K562 (cell line): ENCODE data around the gene OCA2. TPM values are rescaled to one million over a fixed set of nuclear protein-coding genes. Genes with fewer than 3 reads are reported as not detected.

Experiments used
- ATAC-seq: fragments of 200-7000 bp; cut with Tn5 transposase; 3 replicates; pipeline ENCODE4 v1.9.1; 2020; ENCODE audit warnings: moderate library complexity
- BruUV-seq: library from RNA; stranded (reverse); fragments of 400-500 nt; replicated peaks from 2 replicates; lab custom pipeline; 2021; lab: Mats Ljungman, UMichigan
- CTCF ChIA-PET: fragments of 300-600 bp; formaldehyde crosslinking; extraction: SDS; loops from one replicate; lab custom pipeline; 2021; ENCODE audit warnings: low intra/inter-chr PET ratio; lab: Yijun Ruan, JAX
- POLR2A ChIA-PET: fragments of 300-600, 350-650 bp; sonication (Branson Sonifier 250); formaldehyde crosslinking; extraction: SDS; loops from one replicate; lab custom pipeline; 2021; ENCODE audit warnings: antibody characterized with exemption, inconsistent platforms; lab: Yijun Ruan, JAX
- DNase-seq, 4 experiments: peaks; one replicate each; pipeline versions ENCODE4 v3.0.0 to v3.0.0-alpha.2; 2011 to 2018; ENCODE audit warnings: low spot score in 3 of 4, mixed read lengths in 3 of 4; ENCODE audit errors: extremely low read depth in 1 of 4
- FAIRE-seq: peaks from 2 replicates; lab custom pipeline; 2011; peaks lifted over from hg19 to GRCh38; lab: Jason Lieb, UNC
- H2AFZ ChIP-seq: 2 replicates; pipeline ENCODE4 v1.6.0; 2011; ENCODE audit warnings: low read depth, low read length, control low read depth, inconsistent platforms
- H3K27ac ChIP-seq: fragments of 200-600 bp; 3 replicates; pipeline ENCODE4 v1.8.0; 2011; ENCODE audit warnings: low read depth, mild to moderate bottlenecking, control low read depth, inconsistent platforms, low read length, moderate library complexity, mixed read lengths; ENCODE audit errors: extremely low read depth
- H3K27me3 ChIP-seq, 2 experiments: fragments of 300-600 bp in 1 of 2; 2 replicates in 1 of 2; 3 replicates in 1 of 2; pipeline versions ENCODE4 v1.6.0 to v1.8.0; 2011; ENCODE audit warnings: inconsistent platforms in 2 of 2, low read length in 2 of 2, mild to moderate bottlenecking in 1 of 2, mixed read lengths in 1 of 2, moderate library complexity in 1 of 2; ENCODE audit not compliant: control insufficient read depth in 2 of 2, insufficient read depth in 2 of 2
- H3K36me3 ChIP-seq: fragments of 300-600 bp; 3 replicates; pipeline ENCODE4 v1.8.0; 2011; ENCODE audit warnings: mild to moderate bottlenecking, low read length, inconsistent platforms; ENCODE audit not compliant: control insufficient read depth, insufficient read depth
- H3K4me1 ChIP-seq, 2 experiments: fragments of 200-600 bp in 1 of 2; replicated peaks in 1 of 2; 2 replicates in 1 of 2; 3 replicates in 1 of 2; pipeline versions ENCODE4 v1.5.1 to v1.8.0; 2011; ENCODE audit warnings: inconsistent platforms in 2 of 2, low read length in 2 of 2, mild to moderate bottlenecking in 1 of 2, mixed read lengths in 1 of 2, moderate library complexity in 1 of 2; ENCODE audit not compliant: control insufficient read depth in 2 of 2, insufficient read depth in 2 of 2
- H3K4me2 ChIP-seq: 2 replicates; pipeline ENCODE4 v1.6.1; 2011; ENCODE audit warnings: low read length, control low read depth, inconsistent platforms, mixed read lengths; ENCODE audit not compliant: insufficient read depth
- H3K4me3 ChIP-seq: fragments of 200-600 bp; sonication (generic), shearing (Covaris generic); 2 replicates; pipeline ENCODE4 v1.5.1; 2016; ENCODE audit warnings: control low read depth, inconsistent platforms
- H3K79me2 ChIP-seq: fragments of 200-600 bp; 3 replicates; pipeline ENCODE4 v1.8.0; 2011; ENCODE audit warnings: low read length, inconsistent platforms; ENCODE audit not compliant: control insufficient read depth, insufficient read depth
- H3K9ac ChIP-seq, 2 experiments: 2 replicates each; pipeline versions ENCODE4 v1.6.0 to v1.6.1; 2011; ENCODE audit warnings: low read depth in 2 of 2, low read length in 2 of 2, control low read depth in 1 of 2, inconsistent platforms in 1 of 2, mild to moderate bottlenecking in 1 of 2, mixed read lengths in 1 of 2; ENCODE audit not compliant: insufficient read depth in 1 of 2
- H3K9me1 ChIP-seq: one replicate; pipeline ENCODE4 v1.6.0; 2011; ENCODE audit warnings: inconsistent platforms, mild to moderate bottlenecking, low read length, moderate library complexity; ENCODE audit not compliant: control insufficient read depth, insufficient read depth
- H3K9me3 ChIP-seq: replicated peaks from 2 replicates; pipeline ENCODE4 v1.5.1; 2011; ENCODE audit warnings: low read depth, low read length, inconsistent platforms; ENCODE audit not compliant: control insufficient read depth, insufficient read depth
- H4K20me1 ChIP-seq: replicated peaks from 2 replicates; pipeline ENCODE4 v1.6.1; 2011; ENCODE audit warnings: low read length, inconsistent platforms, mixed read lengths; ENCODE audit not compliant: control insufficient read depth, insufficient read depth
- ATF7 ChIP-seq: fragments of 450-650 bp; IDR thresholded peaks from 2 replicates; pipeline ENCODE4 v1.7.1; 2014; ENCODE audit warnings: mild to moderate bottlenecking, moderate library complexity
- CREB1 ChIP-seq, 2 experiments: sonication (generic) in 1 of 2; formaldehyde crosslinking in 1 of 2; IDR thresholded peaks; 2 replicates each; pipeline versions ENCODE4 v1.6.1 to v1.8.0; 2012 to 2022; ENCODE audit warnings: inconsistent platforms in 1 of 2, mild to moderate bottlenecking in 1 of 2, missing genetic modification reagents in 1 of 2, moderate library complexity in 1 of 2
- E2F3 ChIP-seq: fragments of 250-450 bp; sonication (Bioruptor Pico); IDR thresholded peaks from 2 replicates; pipeline ENCODE4 v1.4.0; 2020; ENCODE audit warnings: mild to moderate bottlenecking
- MYBL2 ChIP-seq, 2 experiments: fragments of 450-650 bp in 1 of 2; sonication (generic) in 1 of 2; formaldehyde crosslinking in 1 of 2; IDR thresholded peaks; 2 replicates each; pipeline versions ENCODE4 v1.6.1 to v1.8.1; 2017 to 2022; ENCODE audit warnings: borderline replicate concordance in 1 of 2, inconsistent platforms in 1 of 2, low read depth in 1 of 2, mild to moderate bottlenecking in 1 of 2, missing genetic modification reagents in 1 of 2, moderate library complexity in 1 of 2
- NRF1 ChIP-seq, 2 experiments: fragments of 450-650 bp; IDR thresholded peaks in 1 of 2; conservative IDR thresholded peaks in 1 of 2; 2 replicates each; pipeline ENCODE4 v1.6.1; 2014; ENCODE audit warnings: mild to moderate bottlenecking in 2 of 2
- SAP30 ChIP-seq: fragments of 200-600 bp; sonication (generic); IDR thresholded peaks from 2 replicates; pipeline ENCODE4 v1.6.1; 2012; ENCODE audit warnings: borderline replicate concordance, low read depth, mild to moderate bottlenecking, moderate library complexity, low read length, control low read depth, inconsistent platforms; ENCODE audit not compliant: insufficient read depth, poor library complexity, severe bottlenecking
- TGIF2 ChIP-seq: sonication (generic); formaldehyde crosslinking; IDR thresholded peaks from 2 replicates; pipeline ENCODE4 v1.8.1; 2022; ENCODE audit warnings: mild to moderate bottlenecking, missing genetic modification reagents, moderate library complexity
- TRIM24 ChIP-seq, 2 experiments: fragments of 450-650 bp; IDR thresholded peaks; 2 replicates each; pipeline ENCODE4 v1.6.1; 2016
- WGBS: fragments of 100-300 bp; shearing (Covaris generic); methylation state at CpG from one replicate; pipeline ENCODE4 v1.1.6; 2016; ENCODE audit warnings: low coverage, mixed read lengths; ENCODE audit not compliant: insufficient coverage; ENCODE audit errors: missing lambda C conversion rate; 5-methylcytosine and 5-hydroxymethylcytosine counted together
- in situ Hi-C: fragments of 300-500 bp; cut with MboI; formaldehyde crosslinking; loops from 4 replicates; pipeline ENCODE4 v1.15.0; 2018; ENCODE audit warnings: inconsistent platforms, mixed read lengths
- intact Hi-C: fragments of 100-400 bp; cut with micrococcal nuclease; formaldehyde crosslinking; loops from 2 replicates; pipeline ENCODE4 v1.14.2; 2022
- polyA plus RNA-seq, 8 experiments: library from polyadenylated mRNA; depleted of rRNA in 4 of 8; stranded (reverse) in 5 of 8; unstranded in 3 of 8; fragments of >200 nt; fragmentation: Nextera tagmentation in 2 of 8; fragmentation: Illumina TruSeq in 1 of 8; extraction: Ambion mirVana in 2 of 8; extraction: Trizol in 1 of 8; gene quantifications; 2 replicates each; pipeline versions ENCODE4 v1.2.1 to v1.2.3, GENCODE V29; 2011 to 2014; ENCODE audit warnings: inconsistent platforms in 1 of 8, missing spikeins in 1 of 8
- total RNA-seq, 7 experiments: library from RNA; depleted of rRNA in 6 of 7; stranded (reverse); fragments of >200 nt in 6 of 7; fragmentation: Illumina TruSeq in 2 of 7; extraction: Trizol in 2 of 7; gene quantifications; 2 replicates each; pipeline versions ENCODE4 v1.2.1 to v1.2.3, GENCODE V29; 2011 to 2021; ENCODE audit warnings: low replicate concordance in 1 of 7
- TF ChIP-seq, protein P1 (sequence below): sonication (generic); formaldehyde crosslinking; IDR thresholded peaks from 2 replicates; pipeline ENCODE4 v1.9.0; 2022; ENCODE audit warnings: mild to moderate bottlenecking, missing genetic modification reagents
- TF ChIP-seq, protein P2 (sequence below): fragments of 200-800 bp; sonication (Bioruptor generic); IDR thresholded peaks from 2 replicates; pipeline ENCODE4 v1.6.1; 2017; ENCODE audit warnings: missing genetic modification characterization, missing compliant biosample characterization

OCA2 gene
- total and polyA plus RNA-seq, 9 of the 15 experiments (the other 6 are each of a cell fraction or from before 2014, with no cell fraction given): 0.07 to 0.59 (median 0.17) TPM; not detected in 1

DNA sequence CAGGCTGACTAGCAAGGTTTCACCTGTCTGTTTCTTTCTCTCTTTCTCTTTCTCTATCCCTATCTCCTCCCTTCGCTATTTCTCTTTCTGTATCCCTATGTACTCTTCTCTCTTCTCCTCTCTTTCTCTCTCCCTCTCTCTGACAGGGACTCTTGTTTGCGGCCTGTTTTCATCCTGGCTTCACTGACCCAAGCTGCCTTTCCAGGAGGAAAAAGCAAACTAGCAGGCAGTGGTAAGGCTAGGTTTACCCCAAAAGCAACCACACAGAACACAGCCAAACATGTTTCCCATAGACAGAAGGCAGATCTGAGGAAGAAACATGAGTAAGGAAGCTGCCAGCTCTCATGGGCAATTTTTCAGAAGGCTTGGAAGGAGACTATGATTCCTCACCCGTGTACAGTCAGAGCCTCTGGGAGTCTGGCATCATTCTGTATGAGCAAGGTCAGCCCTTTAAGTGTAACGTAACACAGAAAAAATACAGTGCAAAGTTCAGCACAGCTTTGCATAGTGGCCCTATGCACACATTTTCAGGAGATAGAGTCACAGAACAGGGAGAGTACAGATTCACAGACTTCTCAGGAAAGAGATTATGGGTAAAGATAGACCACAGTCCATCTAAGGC, 61.0 kb downstream of the OCA2 start:
- Histone ChIP-seq H3K79me2 (no peaks in the 10 kb centered on the region), H3K36me3 (no peaks in the 10 kb centered on the region), H4K20me1 (no peaks in the 10 kb centered on the region), H2AFZ (no peak overlapping the region), H3K9me1 (no peaks in the 10 kb centered on the region), H3K4me1 (no peaks in the 10 kb centered on the region), H3K4me3 (no peak overlapping the region), H3K27ac (no peak overlapping the region), H3K9me3 (no peaks in the 10 kb centered on the region), H3K9ac (no peak overlapping the region), H3K4me2 (no peak overlapping the region), H3K27me3 (no peaks in the 10 kb centered on the region)
- BruUV-seq: no TSS peak
- CTCF ChIA-PET: no interaction called here
- WGBS: 0% methylated on average over 2 of the region's 4 CpGs
- ATAC-seq (no peak), DNase-seq (no peak), FAIRE-seq (no peak)
- in situ Hi-C loops: loop anchor here (25.0 kb wide), 1 partner anchor 1151 kb away; no protein-coding TSS in a partner anchor
- TF ChIP-seq TRIM24 (IDR thresholded peaks at IDR 0.05): no peak
- no peak for TF ChIP-seq MYBL2 (IDR thresholded peaks at IDR 0.05; ENCODE audit: low read depth)
- no peak for TF ChIP-seq MYBL2 (CRISPR knock-in tag; IDR thresholded peaks at IDR 0.05; ENCODE audit: borderline replicate concordance)
- TF ChIP-seq, protein P1, sequence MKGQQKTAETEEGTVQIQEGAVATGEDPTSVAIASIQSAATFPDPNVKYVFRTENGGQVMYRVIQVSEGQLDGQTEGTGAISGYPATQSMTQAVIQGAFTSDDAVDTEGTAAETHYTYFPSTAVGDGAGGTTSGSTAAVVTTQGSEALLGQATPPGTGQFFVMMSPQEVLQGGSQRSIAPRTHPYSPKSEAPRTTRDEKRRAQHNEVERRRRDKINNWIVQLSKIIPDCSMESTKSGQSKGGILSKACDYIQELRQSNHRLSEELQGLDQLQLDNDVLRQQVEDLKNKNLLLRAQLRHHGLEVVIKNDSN: no peak
- TF ChIP-seq TGIF2 (CRISPR knock-in tag): no peak
- TF ChIP-seq ATF7: no peak
- no peak for TF ChIP-seq CREB1 (IDR thresholded peaks at IDR 0.05)
- TF ChIP-seq CREB1 (CRISPR knock-in tag; IDR thresholded peaks at IDR 0.05): no peak
- no peak for TF ChIP-seq E2F3 (CRISPR knock-in tag)
- no peak for TF ChIP-seq NRF1 (conservative IDR thresholded peaks at IDR 0.05 in 1 of 2, IDR thresholded peaks at IDR 0.05 in 1 of 2)
- TF ChIP-seq SAP30: no peak
- TF ChIP-seq, protein P2, sequence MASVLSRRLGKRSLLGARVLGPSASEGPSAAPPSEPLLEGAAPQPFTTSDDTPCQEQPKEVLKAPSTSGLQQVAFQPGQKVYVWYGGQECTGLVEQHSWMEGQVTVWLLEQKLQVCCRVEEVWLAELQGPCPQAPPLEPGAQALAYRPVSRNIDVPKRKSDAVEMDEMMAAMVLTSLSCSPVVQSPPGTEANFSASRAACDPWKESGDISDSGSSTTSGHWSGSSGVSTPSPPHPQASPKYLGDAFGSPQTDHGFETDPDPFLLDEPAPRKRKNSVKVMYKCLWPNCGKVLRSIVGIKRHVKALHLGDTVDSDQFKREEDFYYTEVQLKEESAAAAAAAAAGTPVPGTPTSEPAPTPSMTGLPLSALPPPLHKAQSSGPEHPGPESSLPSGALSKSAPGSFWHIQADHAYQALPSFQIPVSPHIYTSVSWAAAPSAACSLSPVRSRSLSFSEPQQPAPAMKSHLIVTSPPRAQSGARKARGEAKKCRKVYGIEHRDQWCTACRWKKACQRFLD (CRISPR knock-in tag): no peak
- POLR2A ChIA-PET: no interaction called here
- intact Hi-C loops: no loop called here
